Mammary microvascular endothelial cell (primary cell): Measurements from ENCODE around the gene POU2AF3. TPM values are rescaled to one million over a fixed set of nuclear protein-coding genes. Genes with fewer than 3 reads are reported as not detected.

ENCODE experiments used
- total RNA-seq: library from RNA; depleted of rRNA; stranded (reverse); fragments of >200 nt; gene quantifications from 2 replicates; pipeline ENCODE4 v1.2.3, GENCODE V29; 2015

Gene POU2AF3, protein sequence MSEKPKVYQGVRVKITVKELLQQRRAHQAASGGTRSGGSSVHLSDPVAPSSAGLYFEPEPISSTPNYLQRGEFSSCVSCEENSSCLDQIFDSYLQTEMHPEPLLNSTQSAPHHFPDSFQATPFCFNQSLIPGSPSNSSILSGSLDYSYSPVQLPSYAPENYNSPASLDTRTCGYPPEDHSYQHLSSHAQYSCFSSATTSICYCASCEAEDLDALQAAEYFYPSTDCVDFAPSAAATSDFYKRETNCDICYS
- not detected in 2 replicates for total RNA-seq

DNA sequence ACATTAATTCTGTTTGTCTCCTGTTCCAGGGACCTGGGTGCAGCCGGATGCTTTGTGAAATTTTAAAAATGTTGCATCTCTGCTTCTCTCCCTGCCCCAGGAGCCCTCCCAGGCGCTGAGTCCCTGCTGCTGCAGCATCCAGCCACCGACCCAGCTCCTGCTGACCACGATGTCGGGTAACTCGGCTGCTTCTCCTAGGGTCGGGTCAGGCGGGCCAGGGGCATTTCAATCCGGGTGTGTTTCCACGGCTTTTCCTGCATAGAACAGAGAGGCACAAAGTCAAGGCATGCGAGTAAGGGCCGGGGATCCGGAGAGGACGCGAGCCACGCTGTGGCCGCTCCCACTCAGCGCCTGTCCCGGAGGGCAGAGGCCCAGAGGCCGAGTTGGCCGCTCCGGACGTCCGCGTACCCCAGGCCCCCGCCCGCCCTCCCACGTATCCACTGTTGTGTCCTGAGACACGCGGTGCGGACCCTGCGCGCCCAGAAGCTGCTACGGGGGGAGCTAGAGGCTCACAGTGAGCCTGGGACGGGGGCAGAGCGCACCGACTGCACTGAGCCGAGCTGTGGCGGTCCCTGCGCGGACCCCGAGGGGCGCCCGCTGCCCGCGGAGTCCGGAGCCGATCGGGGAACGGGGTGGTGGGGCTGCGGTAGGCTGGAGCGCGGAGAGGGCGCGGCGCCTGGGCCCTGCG, at the start of gene POU2AF3:
POU2AF3 (plus strand) TSS at position 134 of the 688 bp plus-strand sequence; CDS start at position 170, 36 bp downstream.

Other genes starting within 250 kb of the POU2AF3 start
- gene POU2AF2, start 52.8 kb upstream of the POU2AF3 start, total RNA-seq: not detected in 2 replicates
- not detected in 2 replicates for gene POU2AF1, start 80.7 kb downstream of the POU2AF3 start, total RNA-seq
- gene BTG4, start 213.8 kb downstream of the POU2AF3 start, total RNA-seq: not detected in 2 replicates
- not detected in 2 replicates for gene HOATZ, start 216.2 kb downstream of the POU2AF3 start, total RNA-seq
- gene LAYN, start 242.2 kb downstream of the POU2AF3 start, total RNA-seq: 19.8 and 25.3 TPM in 2 replicates